Spleen (tissue), 11 donors: ENCODE results near the gene HSPBP1. TPM values are rescaled to one million over a fixed set of nuclear protein-coding genes. Genes with fewer than 3 reads are reported as not detected.

Experiments used
- DNase-seq: peaks from one replicate; pipeline ENCODE4 v3.0.0-alpha.2; 2020
- H3K27ac ChIP-seq, 8 donors: fragments of 200-600 bp; sonication (generic) in 7 of 8; 1 replicate in 4 of 8; 2 replicates in 4 of 8; pipeline versions ENCODE4 v1.5.0 to v1.8.0; 2016 to 2021; ENCODE audit warnings: inconsistent platforms in 4 of 8, mild to moderate bottlenecking in 4 of 8, moderate library complexity in 1 of 8
- H3K27me3 ChIP-seq, 7 donors: fragments of 200-600 bp; sonication (generic) in 6 of 7; replicated peaks in 1 of 7; 1 replicate in 4 of 7; 2 replicates in 3 of 7; pipeline versions ENCODE4 v1.5.0 to v1.8.0; 2016 to 2021; ENCODE audit warnings: inconsistent platforms in 3 of 7, mild to moderate bottlenecking in 1 of 7
- H3K36me3 ChIP-seq, 6 donors: fragments of 200-600 bp; sonication (generic) in 5 of 6; 1 replicate in 4 of 6; 2 replicates in 2 of 6; pipeline versions ENCODE4 v1.5.0 to v1.8.0; 2016 to 2021; ENCODE audit warnings: inconsistent platforms in 2 of 6
- H3K4me1 ChIP-seq, 6 donors: fragments of 200-600 bp; sonication (generic) in 5 of 6; 1 replicate in 3 of 6; 2 replicates in 3 of 6; pipeline versions ENCODE4 v1.5.0 to v1.8.0; 2016 to 2021; ENCODE audit warnings: inconsistent platforms in 3 of 6
- H3K4me3 ChIP-seq, 8 donors: fragments of 200-600 bp; sonication (generic) in 7 of 8; 1 replicate in 4 of 8; 2 replicates in 4 of 8; pipeline versions ENCODE4 v1.5.0 to v1.8.0; 2016 to 2021; ENCODE audit warnings: inconsistent platforms in 4 of 8, mild to moderate bottlenecking in 4 of 8, moderate library complexity in 2 of 8
- H3K9me3 ChIP-seq, 8 donors: fragments of 200-600 bp; sonication (generic) in 7 of 8; 1 replicate in 4 of 8; 2 replicates in 4 of 8; pipeline versions ENCODE4 v1.5.0 to v1.8.0; 2016 to 2021; ENCODE audit warnings: inconsistent platforms in 4 of 8
- CTCF ChIP-seq, 11 experiments: fragments of 200-600 bp in 7 of 11; fragments of 450-650 bp in 4 of 11; sonication (generic) in 4 of 11; IDR thresholded peaks in 8 of 11; conservative IDR thresholded peaks in 3 of 11; 1 replicate in 7 of 11; 2 replicates in 4 of 11; pipeline versions ENCODE4 v1.4.0 to v1.8.0; 2016 to 2021; ENCODE audit warnings: antibody characterized with exemption in 11 of 11, inconsistent platforms in 4 of 11, mild to moderate bottlenecking in 1 of 11
- POLR2A ChIP-seq, 3 donors: fragments of 450-650 bp; IDR thresholded peaks; one replicate each; pipeline ENCODE4 v1.5.1; 2017; ENCODE audit warnings: antibody characterized with exemption in 3 of 3, mild to moderate bottlenecking in 1 of 3
- POLR2AphosphoS5 ChIP-seq, 3 donors: sonication (generic); formaldehyde crosslinking; IDR thresholded peaks; one replicate each; pipeline ENCODE4 v1.5.1; 2017; ENCODE audit warnings: antibody characterized with exemption in 3 of 3
- WGBS, 5 donors: extraction: QIAGEN DNeasy Blood & Tissue Kit in 3 of 5; methylation state at CpG; one replicate each; pipeline versions ENCODE4 v1.1.5 to v1.1.7; 2013 to 2018; 5-methylcytosine and 5-hydroxymethylcytosine counted together
- intact Hi-C: fragments of 100-400 bp; cut with DNase I; formaldehyde crosslinking; loops from one replicate; pipeline ENCODE4 v1.15.0; 2023; ENCODE audit warnings: low total_unique reads
- polyA plus RNA-seq, 3 donors: library from polyadenylated mRNA; stranded (reverse); fragments of 200-250 nt; gene quantifications; one replicate each; pipeline ENCODE4 v1.2.1, GENCODE V29; 2013
- total RNA-seq, 7 donors: library from RNA; depleted of rRNA in 3 of 7; stranded (reverse); fragments of >200 nt in 3 of 7; fragmentation: NEBNext Ultra II Directional in 4 of 7; extraction: Animal tissue kit (Norgen Biotek cat#: 25700) in 4 of 7; gene quantifications; one replicate each; pipeline versions ENCODE4 v1.1.0 to v1.2.1, GENCODE V29; 2016 to 2021
- donor health status: healthy with polysubstance abuse.
- donor health status: DM: no; HTN: no; CAD: no; lungs with moderate emphysema.
- donor health status: DM: no; HTN: no; CAD: no.
- donor health status: Bipolar disorder and iron deficiency.
- donor health status: healthy.
- donor health status: DM: no; HTN: no; CAD: no.
- donor health status: DM: yes; HTN: yes; CAD: no.

Gene HSPBP1
- total and polyA plus RNA-seq, 10 donors: 14.2 to 27.0 (median 18.4) TPM

DNA sequence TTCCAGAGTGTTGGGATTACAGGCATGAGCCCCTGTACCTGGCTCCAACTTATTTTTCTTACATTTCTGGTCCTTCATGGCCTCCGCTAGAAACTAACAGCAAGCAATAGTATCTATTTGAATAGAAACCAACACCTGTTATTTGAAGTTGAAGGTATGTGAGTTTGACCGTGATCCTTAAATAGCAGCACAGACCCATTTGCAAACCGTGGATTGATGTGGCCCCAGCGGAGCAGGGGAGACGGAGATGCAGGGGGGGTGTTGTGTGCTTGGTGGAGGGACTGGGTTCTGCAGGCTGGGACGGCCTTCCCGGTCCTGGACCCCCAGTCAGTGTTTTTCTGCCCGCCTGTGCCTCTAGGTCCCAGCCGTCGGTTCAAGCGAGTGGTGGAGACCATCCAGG lies 28.4 kb upstream of the HSPBP1 start:
- Histone ChIP-seq H3K27me3 (no peaks in the 10 kb centered on the region), H3K4me3 (no peak overlapping the region), H3K4me1 (no peaks in the 10 kb centered on the region), H3K27ac (no peak overlapping the region), H3K9me3 (peaks cover 0 to 6% (median 0%) of the 10 kb centered on the region in 8 donors), H3K36me3 (peaks cover 0 to 16% (median 0%) of the 10 kb centered on the region in 6 donors)
- intact Hi-C loops: no loop called here
- 88 to 94% (median 88%) methylated on average over 7 to 11 of the region's 11 CpGs for WGBS, 5 donors
- no peak for DNase-seq
- no peak for TF ChIP-seq CTCF (IDR thresholded peaks at IDR 0.05 in 8 of 11, conservative IDR thresholded peaks at IDR 0.05 in 3 of 11)
- TF ChIP-seq POLR2A (IDR thresholded peaks at IDR 0.05): no peak
- TF ChIP-seq POLR2AphosphoS5 (IDR thresholded peaks at IDR 0.05): no peak

DNA sequence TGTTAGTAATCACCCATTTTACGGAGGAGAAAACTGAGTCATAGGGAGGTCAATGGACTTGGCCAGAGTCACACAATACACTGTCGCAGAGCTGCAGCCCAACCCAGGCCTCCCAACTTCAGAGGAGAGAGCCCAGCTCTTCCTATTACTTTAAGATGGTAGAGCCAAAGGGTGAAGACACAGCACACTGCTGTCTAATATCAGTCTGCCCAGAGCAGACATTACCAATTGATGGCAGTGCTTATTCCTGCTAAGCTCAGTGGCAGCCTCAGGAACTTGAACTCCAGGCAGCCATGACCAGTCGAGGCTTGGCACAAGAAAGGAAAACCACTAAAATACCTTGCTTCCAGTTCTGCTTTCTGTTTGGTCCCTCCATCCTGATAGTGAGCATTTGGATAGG lies 26.8 kb upstream of the HSPBP1 start:
- intact Hi-C loops: no loop called here

DNA sequence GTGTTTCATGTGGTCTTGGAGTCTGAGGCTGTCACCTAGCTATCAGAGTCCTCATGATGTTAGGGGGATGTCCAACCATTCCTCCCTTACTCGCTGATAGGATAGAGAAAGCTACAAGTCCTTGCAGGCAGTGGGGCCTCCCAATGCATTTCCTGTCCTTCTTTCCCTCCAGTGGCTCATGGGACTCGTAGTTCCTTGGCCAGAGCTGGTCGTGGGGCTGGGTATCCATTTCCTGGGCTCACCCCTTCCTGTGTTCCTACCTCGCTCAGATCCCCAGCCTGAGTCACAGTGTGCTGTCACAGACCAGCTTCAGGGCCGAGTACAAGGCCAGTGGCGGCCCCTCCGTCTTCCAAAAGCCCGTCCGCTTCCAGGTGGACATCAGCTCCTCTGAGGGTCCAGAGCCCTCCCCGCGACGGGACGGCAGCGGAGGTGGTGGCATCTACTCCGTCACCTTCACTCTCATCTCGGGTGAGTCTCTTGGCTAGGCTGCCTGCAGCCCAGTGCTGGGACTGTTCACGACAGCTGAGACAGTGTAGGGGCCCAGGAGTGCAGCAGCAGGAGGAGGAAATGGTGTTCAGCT lies 26.2 kb upstream of the HSPBP1 start:
- no peak for TF ChIP-seq POLR2A (IDR thresholded peaks at IDR 0.05)
- no peak for TF ChIP-seq POLR2AphosphoS5 (IDR thresholded peaks at IDR 0.05)
- no peak for TF ChIP-seq CTCF (IDR thresholded peaks at IDR 0.05 in 8 of 11, conservative IDR thresholded peaks at IDR 0.05 in 3 of 11)
- H3K4me1 ChIP-seq: peaks cover 0 to 17% (median 12%) of the 10 kb centered on the region in 6 donors
- intact Hi-C loops: no loop called here
- H3K27me3 ChIP-seq: no peaks in the 10 kb centered on the region
- H3K27ac ChIP-seq: no peak overlapping the region
- 85 to 93% (median 87%) methylated on average over 15 to 17 of the region's 17 CpGs for WGBS, 5 donors
- DNase-seq: no peak
- peaks cover 0 to 16% (median 0%) of the 10 kb centered on the region in 6 donors for H3K36me3 ChIP-seq
- peaks cover 0 to 6% (median 0%) of the 10 kb centered on the region in 8 donors for H3K9me3 ChIP-seq
- no peak overlapping the region for H3K4me3 ChIP-seq

More for the DNA sequence above, 26.8 kb upstream of the HSPBP1 start:
- H3K4me3 ChIP-seq: no peak overlapping the region
- H3K9me3 ChIP-seq: peaks cover 0 to 6% (median 0%) of the 10 kb centered on the region in 8 donors
- no peak for DNase-seq
- no peaks in the 10 kb centered on the region for H3K27me3 ChIP-seq
- H3K27ac ChIP-seq: no peak overlapping the region
- no peak for TF ChIP-seq POLR2AphosphoS5 (IDR thresholded peaks at IDR 0.05)
- no peak for TF ChIP-seq POLR2A (IDR thresholded peaks at IDR 0.05)
- no peak for TF ChIP-seq CTCF (IDR thresholded peaks at IDR 0.05 in 8 of 11, conservative IDR thresholded peaks at IDR 0.05 in 3 of 11)
- peaks cover 0 to 16% (median 0%) of the 10 kb centered on the region in 6 donors for H3K36me3 ChIP-seq
- peaks cover 0 to 11% (median 6%) of the 10 kb centered on the region in 6 donors for H3K4me1 ChIP-seq
- 62 to 86% (median 77%) methylated on average over 3 of the region's 3 CpGs for WGBS, 5 donors

DNA sequence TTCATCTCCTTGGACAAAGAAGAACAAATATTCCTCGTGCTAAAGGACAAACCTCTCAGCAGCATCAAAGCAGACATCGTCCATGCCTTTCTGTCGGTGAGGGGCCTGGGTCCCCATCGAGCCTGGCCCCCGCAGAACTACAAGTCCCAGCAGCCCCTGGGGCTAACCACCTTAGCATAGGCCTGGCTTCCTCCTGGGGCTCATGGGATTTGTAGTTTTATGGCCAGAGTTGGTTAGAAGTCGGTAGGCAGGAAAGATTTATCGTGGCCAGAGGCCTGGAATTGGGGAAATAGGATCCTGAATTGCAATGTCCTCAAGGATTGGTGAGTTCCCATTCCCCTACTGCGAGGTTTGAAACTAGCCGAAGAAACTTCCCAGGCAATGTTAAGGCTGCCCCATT lies 25.6 kb upstream of the HSPBP1 start:
- TF ChIP-seq CTCF (IDR thresholded peaks at IDR 0.05 in 8 of 11, conservative IDR thresholded peaks at IDR 0.05 in 3 of 11): no peak
- no peak for TF ChIP-seq POLR2AphosphoS5 (IDR thresholded peaks at IDR 0.05)
- TF ChIP-seq POLR2A (IDR thresholded peaks at IDR 0.05): no peak
- Histone ChIP-seq H3K9me3 (peaks cover 0 to 6% (median 0%) of the 10 kb centered on the region in 8 donors), H3K27ac (no peak overlapping the region), H3K4me1 (peaks cover 0 to 18% (median 12%) of the 10 kb centered on the region in 6 donors), H3K36me3 (peaks cover 0 to 16% (median 0%) of the 10 kb centered on the region in 6 donors), H3K4me3 (no peak overlapping the region), H3K27me3 (no peaks in the 10 kb centered on the region)
- intact Hi-C loops: no loop called here
- DNase-seq: no peak
- 67 to 83% (median 72%) methylated on average over 9 of the region's 9 CpGs for WGBS, 5 donors
